Measurements from ENCODE around the gene GLT6D1.

GLT6D1 gene

GRCh38 chr9:135622415-135623020 lies 16.8 kb downstream of the GLT6D1 start:
- DNase-seq (ENCODE audit: low spot score) = no peak

- no peak for DNase-seq (ENCODE audit: low spot score)
These were observed 18.8 kb downstream of the GLT6D1 start for GRCh38 chr9:135620558-135620957.

- no peak for DNase-seq (ENCODE audit: low spot score)
These were observed 19.8 kb downstream of the GLT6D1 start for GRCh38 chr9:135619599-135619886.

GRCh38 chr9:135618866-135619598 lies 20.3 kb downstream of the GLT6D1 start:
- DNase-seq (ENCODE audit: low spot score) = no peak

- no peak for DNase-seq (ENCODE audit: low spot score)
These were observed 21.3 kb downstream of the GLT6D1 start for GRCh38 chr9:135617991-135618411.

- no peak for DNase-seq (ENCODE audit: low spot score)
These were observed 21.8 kb downstream of the GLT6D1 start for GRCh38 chr9:135617538-135617900.

GRCh38 chr9:135616619-135617537 lies 22.5 kb downstream of the GLT6D1 start:
- DNase-seq (ENCODE audit: low spot score) = no peak

- no peak for DNase-seq (ENCODE audit: low spot score)
These were observed 23.4 kb downstream of the GLT6D1 start for GRCh38 chr9:135615666-135616618.

- no peak for DNase-seq (ENCODE audit: low spot score)
These were observed 24.3 kb downstream of the GLT6D1 start for GRCh38 chr9:135614821-135615665.

GRCh38 chr9:135613946-135614805 lies 25.2 kb downstream of the GLT6D1 start:
- no peak for DNase-seq (ENCODE audit: low spot score)

GRCh38 chr9:135612981-135613910 lies 26.1 kb downstream of the GLT6D1 start:
- no peak for DNase-seq (ENCODE audit: low spot score)

- no peak for DNase-seq (ENCODE audit: low spot score)
These were observed 26.9 kb downstream of the GLT6D1 start for GRCh38 chr9:135612437-135612836.

GRCh38 chr9:135611875-135612209 lies 27.5 kb downstream of the GLT6D1 start:
- no peak for DNase-seq (ENCODE audit: low spot score)

- DNase-seq (ENCODE audit: low spot score) = no peak
These were observed 28.0 kb downstream of the GLT6D1 start for GRCh38 chr9:135611142-135611874.

GRCh38 chr9:135610290-135611141 lies 28.8 kb downstream of the GLT6D1 start:
- DNase-seq (ENCODE audit: low spot score) = no peak

- DNase-seq (ENCODE audit: low spot score) = no peak
These were observed 29.9 kb downstream of the GLT6D1 start for GRCh38 chr9:135609366-135609955.

GRCh38 chr9:135608999-135609317 lies 30.4 kb downstream of the GLT6D1 start:
- DNase-seq (ENCODE audit: low spot score) = no peak

Measured in germinal center (tissue), 1 donor.